Prostate gland (tissue), 2 donors: ENCODE data around the gene CLEC12A.

Experiments used
- POLR2A ChIP-seq: fragments of 450-650 bp; IDR thresholded peaks from one replicate; pipeline ENCODE4 v1.6.1; 2016; ENCODE audit warnings: antibody characterized with exemption, mild to moderate bottlenecking
- TF ChIP-seq, protein P1 (sequence below), 4 experiments: fragments of 200-600 bp in 2 of 4; fragments of 450-650 bp in 2 of 4; sonication (generic) in 2 of 4; IDR thresholded peaks; 1 replicate in 3 of 4; 2 replicates in 1 of 4; pipeline ENCODE4 v1.5.1; 2016 to 2019; ENCODE audit warnings: antibody characterized with exemption in 4 of 4, mild to moderate bottlenecking in 2 of 4, moderate library complexity in 2 of 4

DNA sequence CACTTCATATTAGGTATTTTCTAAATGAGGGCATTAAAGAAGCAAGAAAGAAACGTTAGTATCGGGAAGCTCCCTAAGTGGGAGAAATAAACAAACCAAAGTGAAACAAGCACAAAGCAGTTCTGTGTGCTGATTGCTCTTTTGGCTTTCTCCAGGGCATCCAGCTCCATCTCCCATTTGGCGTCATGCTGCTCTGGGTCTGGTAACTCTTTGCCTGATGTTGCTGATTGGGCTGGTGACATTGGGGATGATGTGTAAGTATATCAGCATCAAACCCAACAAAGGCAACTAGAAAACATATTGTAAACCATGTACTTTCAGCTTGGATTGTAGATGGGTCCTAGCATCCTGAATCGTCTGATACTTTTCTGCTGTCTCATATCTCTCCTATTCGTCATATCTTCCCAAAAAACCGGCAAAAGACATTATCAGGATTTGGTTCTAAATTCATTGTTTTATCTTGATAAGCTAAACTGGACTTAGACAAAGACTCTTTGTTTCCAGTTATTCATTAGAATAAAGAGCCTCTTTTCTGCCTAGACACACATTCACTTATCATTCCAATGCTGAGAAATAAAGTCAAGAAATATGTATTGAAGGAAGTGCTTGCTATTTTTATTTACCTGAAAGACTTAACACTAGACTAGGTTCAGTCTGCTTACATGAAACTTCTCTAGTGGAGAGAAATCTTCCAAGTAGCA is 41.6 kb downstream of the CLEC12A start:
- TF ChIP-seq, protein P1, sequence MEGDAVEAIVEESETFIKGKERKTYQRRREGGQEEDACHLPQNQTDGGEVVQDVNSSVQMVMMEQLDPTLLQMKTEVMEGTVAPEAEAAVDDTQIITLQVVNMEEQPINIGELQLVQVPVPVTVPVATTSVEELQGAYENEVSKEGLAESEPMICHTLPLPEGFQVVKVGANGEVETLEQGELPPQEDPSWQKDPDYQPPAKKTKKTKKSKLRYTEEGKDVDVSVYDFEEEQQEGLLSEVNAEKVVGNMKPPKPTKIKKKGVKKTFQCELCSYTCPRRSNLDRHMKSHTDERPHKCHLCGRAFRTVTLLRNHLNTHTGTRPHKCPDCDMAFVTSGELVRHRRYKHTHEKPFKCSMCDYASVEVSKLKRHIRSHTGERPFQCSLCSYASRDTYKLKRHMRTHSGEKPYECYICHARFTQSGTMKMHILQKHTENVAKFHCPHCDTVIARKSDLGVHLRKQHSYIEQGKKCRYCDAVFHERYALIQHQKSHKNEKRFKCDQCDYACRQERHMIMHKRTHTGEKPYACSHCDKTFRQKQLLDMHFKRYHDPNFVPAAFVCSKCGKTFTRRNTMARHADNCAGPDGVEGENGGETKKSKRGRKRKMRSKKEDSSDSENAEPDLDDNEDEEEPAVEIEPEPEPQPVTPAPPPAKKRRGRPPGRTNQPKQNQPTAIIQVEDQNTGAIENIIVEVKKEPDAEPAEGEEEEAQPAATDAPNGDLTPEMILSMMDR (IDR thresholded peaks at IDR 0.05): no peak
- TF ChIP-seq POLR2A: no peak
